GM21576 (cell line): Measurements from ENCODE around the gene VEGFB.

Experiments used
- ATAC-seq: cut with Tn5 transposase; IDR thresholded peaks from one replicate; pipeline ENCODE4 v1.9.1; 2021; ENCODE audit warnings: mild to moderate bottlenecking, moderate library complexity; ENCODE audit not compliant: unreplicated experiment

The VEGFB gene

DNA sequence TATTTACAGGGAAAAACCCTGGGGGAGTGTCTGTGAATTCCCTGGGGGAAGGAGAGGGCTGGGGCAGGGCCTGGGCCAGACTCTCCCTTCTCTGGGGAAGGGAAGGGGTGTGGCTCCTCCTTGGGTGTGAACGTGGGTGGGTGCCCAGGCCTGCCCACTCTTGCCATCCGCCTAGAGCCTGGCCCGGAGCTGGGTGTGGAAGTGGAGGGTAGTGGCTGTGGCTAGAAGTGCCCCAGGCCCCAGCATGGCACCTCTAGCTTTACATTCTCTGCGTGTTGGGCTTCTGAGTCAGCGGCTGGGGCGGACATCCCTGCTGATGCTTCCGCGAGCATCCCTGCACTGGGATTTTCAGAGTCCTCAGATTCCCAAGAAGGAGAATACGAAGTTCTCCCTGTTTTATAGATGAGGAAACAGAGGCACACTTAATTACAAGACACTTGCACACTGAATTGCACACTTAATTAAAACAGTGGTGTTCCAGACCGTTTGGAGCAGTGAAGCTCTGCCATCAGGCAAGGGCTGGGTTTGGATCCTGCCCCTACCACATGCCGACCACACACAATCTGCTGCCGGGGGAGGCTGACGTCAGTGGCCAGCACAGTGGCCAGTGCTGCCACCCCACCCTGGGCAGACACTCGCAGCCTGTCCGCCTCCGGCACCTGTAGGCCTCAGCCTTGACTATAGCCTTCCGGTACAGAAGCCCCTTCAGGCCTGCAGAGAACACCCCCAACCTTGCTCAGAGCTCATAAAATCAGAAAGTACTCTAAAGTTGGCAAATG is 42.5 kb downstream of the VEGFB start:
- ATAC-seq: no peak

DNA sequence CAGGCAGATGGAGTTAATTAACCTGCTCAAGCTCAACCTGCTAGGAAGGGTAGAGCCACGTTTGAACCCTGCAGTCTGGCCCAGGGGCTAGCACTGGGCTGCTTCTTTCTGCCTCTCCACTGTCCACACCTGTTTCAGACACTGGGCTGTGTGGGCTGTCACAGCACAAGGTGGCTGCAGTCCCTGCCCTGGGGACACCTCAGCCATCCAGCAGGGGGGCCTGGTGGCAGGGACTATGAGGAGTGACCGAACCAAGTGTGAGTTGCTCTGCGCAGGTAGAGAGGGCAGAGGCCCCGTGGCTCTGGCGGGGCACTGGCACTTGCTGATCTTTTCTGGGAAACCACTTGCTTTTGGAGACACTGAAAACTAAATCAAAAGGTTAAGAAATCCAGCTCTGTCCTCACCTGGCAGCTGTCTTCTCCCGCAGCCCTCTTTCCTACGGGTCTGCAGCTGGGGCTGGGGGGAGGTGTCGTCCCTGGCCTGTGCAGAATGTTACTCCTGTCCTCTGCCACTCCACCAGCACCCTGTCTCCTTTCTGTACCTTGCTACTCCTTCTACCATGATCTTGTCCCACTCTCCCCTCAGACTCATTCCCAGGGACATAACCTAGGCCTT is 44.3 kb downstream of the VEGFB start:
- ATAC-seq: no peak

- ATAC-seq: no peak
Measured at GRCh38 chr11:64281957-64282770, 47.8 kb downstream of the VEGFB start.

- no peak for ATAC-seq
Measured at GRCh38 chr11:64283092-64283491, 48.7 kb downstream of the VEGFB start.

- ATAC-seq: peak; percentile 71
Measured at GRCh38 chr11:64284048-64284961, 49.9 kb downstream of the VEGFB start, which contains the start of gene BAD. Gene BAD (minus strand): TSS chr11:64284665. CDS start chr11:64284368, 297 bp downstream.

- peak; percentile 56 for ATAC-seq
Measured at GRCh38 chr11:64284962-64285884, 50.8 kb downstream of the VEGFB start, which contains the start of gene GPR137. Gene GPR137 (plus strand): TSS chr11:64285848. CDS start chr11:64286525, 677 bp downstream.

DNA sequence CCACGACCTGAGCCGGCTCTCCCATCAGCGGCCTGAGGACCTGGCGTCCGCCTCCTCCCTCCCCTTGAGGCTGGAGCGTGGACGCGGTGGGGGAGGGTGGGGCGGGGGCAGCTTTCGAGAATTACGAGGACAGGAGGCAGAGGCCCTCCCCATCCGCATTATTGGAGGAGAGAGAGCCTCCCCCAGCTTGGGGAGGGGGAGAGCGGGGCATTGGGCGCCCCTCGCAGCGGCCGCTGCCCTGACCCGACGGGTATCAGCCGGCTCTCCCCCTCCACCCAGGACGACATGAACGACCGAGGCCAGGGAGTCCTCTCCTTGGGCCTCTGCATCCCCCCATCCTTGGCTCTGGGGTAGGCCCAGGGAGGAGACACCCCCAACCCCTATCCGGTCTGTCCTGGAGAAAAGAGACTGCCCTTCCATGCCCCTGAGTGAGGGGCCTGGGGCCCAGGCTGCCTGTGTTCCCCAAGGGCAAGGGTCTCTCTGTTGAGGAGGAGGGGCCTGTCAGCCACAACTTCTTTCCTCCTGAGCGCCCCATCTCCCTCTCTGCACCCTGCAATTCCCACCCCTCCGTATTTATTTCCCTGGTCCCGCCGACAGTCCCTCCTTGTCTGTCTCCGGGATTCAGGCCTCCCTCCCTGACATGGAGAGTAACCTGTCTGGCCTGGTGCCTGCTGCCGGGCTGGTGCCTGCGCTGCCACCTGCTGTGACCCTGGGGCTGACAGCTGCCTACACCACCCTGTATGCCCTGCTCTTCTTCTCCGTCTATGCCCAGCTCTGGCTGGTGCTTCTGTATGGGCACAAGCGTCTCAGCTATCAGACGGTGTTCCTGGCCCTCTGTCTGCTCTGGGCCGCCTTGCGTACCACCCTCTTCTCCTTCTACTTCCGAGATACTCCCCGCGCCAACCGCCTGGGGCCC is 51.8 kb downstream of the VEGFB start:
- peak; percentile 1 for ATAC-seq

DNA sequence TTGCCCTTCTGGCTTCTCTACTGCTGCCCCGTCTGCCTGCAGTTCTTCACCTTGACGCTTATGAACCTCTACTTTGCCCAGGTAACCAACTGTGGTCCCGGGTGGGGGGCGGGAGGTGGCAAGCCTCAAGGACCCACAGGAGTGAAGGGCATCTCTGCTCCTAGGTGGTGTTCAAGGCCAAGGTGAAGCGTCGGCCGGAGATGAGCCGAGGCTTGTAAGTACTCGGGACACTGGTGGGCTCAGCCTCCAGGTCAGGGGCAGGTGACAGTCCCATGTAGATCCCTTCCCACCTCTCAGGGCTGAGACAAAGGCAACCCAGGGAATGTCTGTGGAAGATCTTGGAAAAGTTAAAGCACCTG is 52.4 kb downstream of the VEGFB start:
- no peak for ATAC-seq

GRCh38 chr11:64287676-64288352 is 53.4 kb downstream of the VEGFB start:
- ATAC-seq: no peak

DNA sequence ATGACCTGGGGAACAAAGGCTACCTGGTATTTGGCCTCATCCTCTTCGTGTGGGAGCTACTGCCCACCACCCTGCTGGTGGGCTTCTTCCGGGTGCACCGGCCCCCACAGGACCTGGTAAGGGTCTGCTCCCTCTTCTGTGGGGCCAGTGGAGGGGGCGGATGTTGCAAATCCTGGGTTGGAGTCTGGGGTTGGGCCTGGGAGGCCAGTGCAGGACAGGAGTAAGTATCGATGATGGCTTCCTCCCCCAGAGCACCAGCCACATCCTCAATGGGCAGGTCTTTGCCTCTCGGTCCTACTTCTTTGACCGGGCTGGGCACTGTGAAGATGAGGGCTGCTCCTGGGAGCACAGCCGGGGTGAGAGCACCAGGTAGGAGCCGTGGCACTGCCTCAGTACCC is 54.0 kb downstream of the VEGFB start:
- no peak for ATAC-seq
